Cardiac muscle cell (in vitro differentiated cells and primary cell): ENCODE results near the gene AJAP1. TPM values are rescaled to one million over a fixed set of nuclear protein-coding genes. Genes with fewer than 3 reads are reported as not detected.

Source experiments
- DNase-seq, 2 donors: peaks; one replicate each; pipeline versions ENCODE4 v3.0.0 to v3.0.0-alpha.2; 2010 to 2017; ENCODE audit warnings: low read depth in 1 of 2, low spot score in 1 of 2
- H3K27ac ChIP-seq: fragments of 200-600 bp; sonication (generic); 2 replicates; pipeline ENCODE4 v1.5.1; 2016
- H3K27me3 ChIP-seq: fragments of 200-600 bp; sonication (generic); 2 replicates; pipeline ENCODE4 v1.6.0; 2016; ENCODE audit warnings: control low read depth
- H3K36me3 ChIP-seq: fragments of 200-600 bp; sonication (generic); 2 replicates; pipeline ENCODE4 v1.5.1; 2016; ENCODE audit warnings: control low read depth
- H3K4me1 ChIP-seq: fragments of 200-600 bp; sonication (generic); 2 replicates; pipeline ENCODE4 v1.8.1; 2017; ENCODE audit warnings: low read depth, mild to moderate bottlenecking, mixed run types
- H3K4me3 ChIP-seq: fragments of 200-600 bp; sonication (generic); 2 replicates; pipeline ENCODE4 v1.5.1; 2016; ENCODE audit warnings: mild to moderate bottlenecking
- H3K9me3 ChIP-seq: fragments of 200-600 bp; sonication (generic); 2 replicates; pipeline ENCODE4 v1.5.1; 2017; ENCODE audit warnings: low read depth, mild to moderate bottlenecking, control low read depth
- CTCF ChIP-seq: IDR thresholded peaks from 2 replicates; pipeline ENCODE4 v1.5.1; 2012; ENCODE audit warnings: low read depth, mild to moderate bottlenecking, low read length
- polyA plus RNA-seq: library from polyadenylated mRNA; unstranded; fragments of >200 nt; fragmentation: Nextera tagmentation; extraction: Ambion mirVana; gene quantifications from 2 replicates; pipeline ENCODE4 v1.2.1, GENCODE V29; 2016
- total RNA-seq: library from RNA; depleted of rRNA; stranded (reverse); fragments of >200 nt; gene quantifications from 2 replicates; pipeline ENCODE4 v1.2.3, GENCODE V29; 2016

The AJAP1 gene
- total and polyA plus RNA-seq, 2 experiments from 2014 or later, result not detected

DNA sequence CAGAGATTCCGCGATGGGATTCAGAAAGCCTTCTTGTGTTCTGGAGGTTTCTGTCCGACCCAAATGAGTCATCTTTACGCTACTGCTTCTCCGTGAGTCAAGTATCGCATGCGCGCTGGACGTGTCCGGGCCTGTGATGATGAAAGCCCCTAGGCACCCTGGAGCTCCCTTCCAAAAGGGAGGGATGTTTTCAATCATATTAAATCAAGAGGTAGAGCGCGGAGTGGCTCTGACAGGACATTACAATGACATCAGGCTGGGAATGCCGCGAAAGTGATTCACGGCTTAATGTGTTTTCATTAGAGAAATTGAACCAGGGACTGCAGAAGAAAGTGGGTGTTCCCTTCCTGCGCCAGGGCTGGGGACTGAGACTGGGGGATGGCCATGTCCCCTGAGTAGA is 48.5 kb downstream of the AJAP1 start:
- no peak for TF ChIP-seq CTCF
- peak in 1 of 2 donors; percentile 3 for DNase-seq
- Histone ChIP-seq H3K4me1 (no peaks in the 10 kb centered on the region), H3K4me3 (no peak overlapping the region), H3K27me3 (peaks cover 11% of the 10 kb centered on the region), H3K27ac (no peak overlapping the region), H3K36me3 (no peaks in the 10 kb centered on the region), H3K9me3 (no peaks in the 10 kb centered on the region)

- H3K27me3 ChIP-seq, result peaks cover 11% of the 10 kb centered on the region
- no peak overlapping the region for H3K4me3 ChIP-seq
- no peak overlapping the region for H3K27ac ChIP-seq
- no peak for DNase-seq
- H3K36me3 ChIP-seq, result no peaks in the 10 kb centered on the region
- H3K9me3 ChIP-seq, result no peaks in the 10 kb centered on the region
- TF ChIP-seq CTCF, result no peak
- no peaks in the 10 kb centered on the region for H3K4me1 ChIP-seq
These were observed 49.2 kb downstream of the AJAP1 start for GRCh38 chr1:4703646-4704045.

GRCh38 chr1:4708840-4709507 is 54.6 kb downstream of the AJAP1 start:
- no peak for DNase-seq
- TF ChIP-seq CTCF, result no peak
- Histone ChIP-seq H3K36me3 (no peaks in the 10 kb centered on the region), H3K27ac (no peak overlapping the region), H3K9me3 (no peaks in the 10 kb centered on the region), H3K4me1 (no peaks in the 10 kb centered on the region), H3K4me3 (no peak overlapping the region), H3K27me3 (peaks cover 44% of the 10 kb centered on the region)

- H3K36me3 ChIP-seq, result no peaks in the 10 kb centered on the region
- DNase-seq, result no peak
- no peak for TF ChIP-seq CTCF
These were observed 55.2 kb downstream of the AJAP1 start for GRCh38 chr1:4709641-4710040.

DNA sequence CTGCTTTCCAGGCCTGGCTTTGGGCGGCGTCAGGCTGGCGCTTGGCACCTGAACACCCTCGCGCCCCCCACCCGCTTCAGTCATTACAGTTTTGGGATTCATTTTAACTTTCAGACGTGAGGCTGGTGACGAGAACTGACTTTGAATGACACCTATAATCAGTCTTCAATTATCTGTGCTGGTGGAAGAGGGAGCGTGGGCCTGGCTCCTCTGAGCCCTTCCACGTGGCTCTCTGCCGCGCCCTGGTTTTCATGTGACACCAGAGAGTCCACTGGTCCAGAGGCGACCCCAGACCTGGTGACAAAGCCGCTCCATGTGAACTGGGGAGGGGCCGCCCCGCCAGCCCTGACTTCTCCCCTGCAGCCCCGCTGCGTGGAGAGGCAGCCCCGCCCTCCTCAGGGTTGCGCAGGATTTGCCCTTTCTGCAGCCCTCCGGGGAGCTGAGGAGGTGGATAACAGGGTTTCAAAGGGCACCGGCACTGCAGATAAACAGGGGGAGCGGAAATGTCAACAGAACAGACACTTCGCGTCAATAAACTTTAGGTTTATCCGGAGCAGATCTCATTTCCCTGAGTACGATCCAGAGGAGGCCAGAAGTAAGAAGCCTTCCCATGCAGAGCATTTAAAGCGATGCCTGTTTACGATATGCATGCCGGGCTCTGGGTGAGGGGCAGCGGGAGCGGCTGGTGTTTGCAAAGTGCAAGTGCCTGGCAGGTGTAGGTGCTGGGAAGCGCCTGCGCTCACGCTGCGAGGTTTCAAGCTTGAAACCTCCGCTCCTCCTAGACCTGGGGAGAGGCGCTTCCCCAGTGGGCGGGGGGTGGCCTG is 56.4 kb downstream of the AJAP1 start:
- Histone ChIP-seq H3K27ac (no peak overlapping the region), H3K4me1 (no peaks in the 10 kb centered on the region), H3K36me3 (no peaks in the 10 kb centered on the region), H3K4me3 (peak overlapping the region; percentile 3), H3K9me3 (no peaks in the 10 kb centered on the region), H3K27me3 (peaks cover 44% of the 10 kb centered on the region)
- DNase-seq, result peak in 1 of 2 donors; percentile 39
- no peak for TF ChIP-seq CTCF

More at GRCh38 chr1:4709641-4710040, 55.2 kb downstream of the AJAP1 start:
- H3K27ac ChIP-seq, result no peak overlapping the region
- H3K4me1 ChIP-seq, result no peaks in the 10 kb centered on the region
- H3K9me3 ChIP-seq, result no peaks in the 10 kb centered on the region
- no peak overlapping the region for H3K4me3 ChIP-seq
- H3K27me3 ChIP-seq, result peaks cover 44% of the 10 kb centered on the region
